PC-9 (cell line): Measurements from ENCODE around the gene GCM1. TPM values are rescaled to one million over a fixed set of nuclear protein-coding genes. Genes with fewer than 3 reads are reported as not detected.

Experiments used
- BruUV-seq: library from RNA; stranded (reverse); fragments of 400-500 nt; replicated peaks from 2 replicates; lab custom pipeline; 2021; lab: Mats Ljungman, UMichigan
- CTCF ChIA-PET: fragments of 300-600 bp; sonication (Branson Sonifier 250); formaldehyde crosslinking; loops from one replicate; lab custom pipeline; 2022; ENCODE audit warnings: antibody characterized with exemption; lab: Charles Lee
- POLR2A ChIA-PET: fragments of 300-600 bp; sonication (Branson Sonifier 250); formaldehyde crosslinking; loops from one replicate; lab custom pipeline; 2022; ENCODE audit warnings: antibody characterized with exemption; ENCODE audit not compliant: unreplicated experiment; lab: Charles Lee
- DNase-seq, 2 experiments: peaks; one replicate each; pipeline versions ENCODE4 v3.0.0 to v3.0.0-alpha.2; 2015 to 2022; ENCODE audit warnings: mixed read lengths in 1 of 2
- H2AFZ ChIP-seq: fragments of 200-600 bp; sonication (generic); 2 replicates; pipeline ENCODE4 v1.8.1; 2017; ENCODE audit warnings: antibody characterized with exemption
- H3F3A ChIP-seq: fragments of 200-600 bp; sonication (generic); 2 replicates; pipeline ENCODE4 v1.8.1; 2017; ENCODE audit warnings: antibody characterized with exemption, mild to moderate bottlenecking, low read depth; ENCODE audit not compliant: insufficient read depth
- H3K27ac ChIP-seq: fragments of 200-600 bp; sonication (generic); 2 replicates; pipeline ENCODE4 v1.6.1; 2016; ENCODE audit warnings: mixed run types
- H3K27me3 ChIP-seq: fragments of 200-600 bp; sonication (generic); 2 replicates; pipeline ENCODE4 v1.6.1; 2016; ENCODE audit warnings: low read depth, mixed run types; ENCODE audit not compliant: insufficient read depth
- H3K36me3 ChIP-seq: fragments of 200-600 bp; sonication (generic); 2 replicates; pipeline ENCODE4 v1.6.1; 2016; ENCODE audit warnings: low read depth, mixed run types
- H3K4me1 ChIP-seq: fragments of 200-600 bp; sonication (generic); replicated peaks from 2 replicates; pipeline ENCODE4 v1.6.1; 2016; ENCODE audit warnings: mixed run types; ENCODE audit not compliant: insufficient read depth
- H3K4me2 ChIP-seq: fragments of 200-600 bp; sonication (generic); 2 replicates; pipeline ENCODE4 v1.6.1; 2017; ENCODE audit warnings: mixed run types
- H3K4me3 ChIP-seq: fragments of 200-600 bp; sonication (generic); 2 replicates; pipeline ENCODE4 v1.6.1; 2016; ENCODE audit warnings: mixed run types
- H3K79me2 ChIP-seq: fragments of 200-600 bp; sonication (generic); 2 replicates; pipeline ENCODE4 v1.6.1; 2017; ENCODE audit warnings: low read depth, mixed run types
- H3K9me2 ChIP-seq: fragments of 200-600 bp; sonication (generic); 2 replicates; pipeline ENCODE4 v1.8.1; 2017; ENCODE audit warnings: mild to moderate bottlenecking; ENCODE audit not compliant: insufficient read depth
- H3K9me3 ChIP-seq: fragments of 200-600 bp; sonication (generic); 2 replicates; pipeline ENCODE4 v1.8.1; 2016; ENCODE audit warnings: low read depth; ENCODE audit not compliant: insufficient read depth
- H4K20me1 ChIP-seq: fragments of 200-600 bp; sonication (generic); 2 replicates; pipeline ENCODE4 v1.8.1; 2017; ENCODE audit not compliant: insufficient read depth
- EZH2 ChIP-seq: fragments of 200-600 bp; sonication (generic); IDR thresholded peaks from 2 replicates; pipeline ENCODE4 v1.8.0; 2017; ENCODE audit warnings: antibody characterized with exemption, low read depth
- intact Hi-C: fragments of 100-400 bp; cut with micrococcal nuclease; formaldehyde crosslinking; loops from one replicate; pipeline ENCODE4 v1.10.0; 2022; ENCODE audit not compliant: unreplicated experiment
- total RNA-seq: library from RNA; stranded (reverse); gene quantifications from 2 replicates; pipeline ENCODE4 v1.2.3, GENCODE V29; 2021
- TF ChIP-seq, protein P1 (sequence below): fragments of 200-600 bp; sonication (generic); conservative IDR thresholded peaks from 2 replicates; pipeline ENCODE4 v1.6.1; 2017; ENCODE audit warnings: mixed run types, antibody characterized with exemption, mild to moderate bottlenecking, moderate library complexity

Gene GCM1
- total RNA-seq, 1 experiment from 2014 or later = 0.13 TPM

DNA sequence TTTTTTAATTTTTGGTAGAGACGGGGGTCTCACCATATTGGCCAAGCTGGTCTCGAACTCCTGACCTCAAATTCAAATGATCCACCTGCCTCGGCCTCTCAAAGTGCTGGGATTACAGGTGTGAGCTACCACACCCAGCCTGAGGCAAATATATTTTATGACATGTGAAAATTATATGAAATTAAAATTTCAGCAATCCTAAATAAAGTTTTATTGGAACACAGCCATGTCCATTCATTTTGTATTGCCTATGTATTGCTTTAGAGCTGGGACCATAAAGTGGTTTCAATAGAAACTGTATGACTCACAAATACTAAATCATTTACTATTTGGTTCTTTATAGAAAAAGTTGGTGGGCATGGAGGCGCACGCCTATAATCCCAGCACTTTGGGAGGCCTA, 32.0 kb upstream of the GCM1 start:
- H3K27me3 ChIP-seq = no peaks in the 10 kb centered on the region
- no peaks in the 10 kb centered on the region for H3K9me3 ChIP-seq
- no peak overlapping the region for H3K27ac ChIP-seq
- TF ChIP-seq, protein P1, sequence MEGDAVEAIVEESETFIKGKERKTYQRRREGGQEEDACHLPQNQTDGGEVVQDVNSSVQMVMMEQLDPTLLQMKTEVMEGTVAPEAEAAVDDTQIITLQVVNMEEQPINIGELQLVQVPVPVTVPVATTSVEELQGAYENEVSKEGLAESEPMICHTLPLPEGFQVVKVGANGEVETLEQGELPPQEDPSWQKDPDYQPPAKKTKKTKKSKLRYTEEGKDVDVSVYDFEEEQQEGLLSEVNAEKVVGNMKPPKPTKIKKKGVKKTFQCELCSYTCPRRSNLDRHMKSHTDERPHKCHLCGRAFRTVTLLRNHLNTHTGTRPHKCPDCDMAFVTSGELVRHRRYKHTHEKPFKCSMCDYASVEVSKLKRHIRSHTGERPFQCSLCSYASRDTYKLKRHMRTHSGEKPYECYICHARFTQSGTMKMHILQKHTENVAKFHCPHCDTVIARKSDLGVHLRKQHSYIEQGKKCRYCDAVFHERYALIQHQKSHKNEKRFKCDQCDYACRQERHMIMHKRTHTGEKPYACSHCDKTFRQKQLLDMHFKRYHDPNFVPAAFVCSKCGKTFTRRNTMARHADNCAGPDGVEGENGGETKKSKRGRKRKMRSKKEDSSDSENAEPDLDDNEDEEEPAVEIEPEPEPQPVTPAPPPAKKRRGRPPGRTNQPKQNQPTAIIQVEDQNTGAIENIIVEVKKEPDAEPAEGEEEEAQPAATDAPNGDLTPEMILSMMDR = no peak
- CTCF ChIA-PET = no interaction called here
- no peaks in the 10 kb centered on the region for H3K79me2 ChIP-seq
- H3K36me3 ChIP-seq = no peaks in the 10 kb centered on the region
- BruUV-seq = no TSS peak
- no peak for DNase-seq
- H3K4me2 ChIP-seq = no peak overlapping the region
- H3K4me3 ChIP-seq = no peak overlapping the region
- POLR2A ChIA-PET = no interaction called here
- intact Hi-C loops = no loop called here
- no peaks in the 10 kb centered on the region for H3F3A ChIP-seq
- no peak overlapping the region for H2AFZ ChIP-seq
- H4K20me1 ChIP-seq = no peaks in the 10 kb centered on the region
- H3K9me2 ChIP-seq = no peaks in the 10 kb centered on the region
- no peaks in the 10 kb centered on the region for H3K4me1 ChIP-seq

DNA sequence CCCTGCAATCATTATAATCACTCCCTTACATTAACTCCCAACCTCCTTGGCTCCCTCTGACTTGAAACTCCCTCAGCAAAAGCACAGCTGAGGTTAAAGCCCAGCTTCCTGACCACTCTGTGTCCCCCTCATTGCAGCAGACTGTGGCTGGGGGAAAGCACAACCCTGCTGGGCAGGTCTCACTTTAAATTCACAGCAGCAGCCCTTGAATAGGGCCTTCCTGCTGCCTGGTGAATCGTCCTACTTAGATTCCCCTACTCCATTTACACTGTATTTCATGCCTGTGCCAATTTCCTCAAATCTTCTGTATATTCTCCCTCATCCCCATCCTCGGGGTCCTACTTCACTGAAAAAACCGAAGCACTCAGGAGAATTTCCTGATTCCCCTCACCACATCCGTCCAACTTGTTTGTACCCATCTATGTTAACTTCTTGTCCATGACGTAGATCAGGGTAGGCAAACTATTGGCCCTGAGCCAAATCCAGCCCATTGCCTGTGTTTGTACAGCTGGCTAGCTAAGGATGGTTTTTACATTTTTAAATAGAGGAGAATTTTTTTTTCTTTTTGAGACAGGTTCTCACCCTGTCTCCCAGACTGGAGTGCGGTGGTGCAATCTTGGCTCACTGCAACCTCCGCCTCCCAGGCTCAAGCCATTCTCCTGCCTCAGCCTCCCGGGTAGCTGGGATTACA, 31.5 kb upstream of the GCM1 start:
- H4K20me1 ChIP-seq = no peaks in the 10 kb centered on the region
- H2AFZ ChIP-seq = no peak overlapping the region
- no peaks in the 10 kb centered on the region for H3K4me1 ChIP-seq
- H3F3A ChIP-seq = no peaks in the 10 kb centered on the region
- no peak for TF ChIP-seq EZH2
- TF ChIP-seq, protein P1 = no peak
- H3K4me3 ChIP-seq = no peak overlapping the region
- H3K36me3 ChIP-seq = no peaks in the 10 kb centered on the region
- H3K79me2 ChIP-seq = no peaks in the 10 kb centered on the region
- H3K4me2 ChIP-seq = no peak overlapping the region
- CTCF ChIA-PET = no interaction called here
- no peak for DNase-seq
- H3K9me2 ChIP-seq = no peaks in the 10 kb centered on the region
- POLR2A ChIA-PET = interaction anchor here (0.7 kb wide), 1 partner anchor 19 kb away, joined by 4 read pairs; no protein-coding TSS in a partner anchor
- H3K27ac ChIP-seq = no peak overlapping the region
- intact Hi-C loops = loop anchor here (10.0 kb wide), 1 partner anchor 85 kb away; no protein-coding TSS in a partner anchor
- BruUV-seq = no TSS peak
- no peaks in the 10 kb centered on the region for H3K9me3 ChIP-seq
- H3K27me3 ChIP-seq = no peaks in the 10 kb centered on the region

DNA sequence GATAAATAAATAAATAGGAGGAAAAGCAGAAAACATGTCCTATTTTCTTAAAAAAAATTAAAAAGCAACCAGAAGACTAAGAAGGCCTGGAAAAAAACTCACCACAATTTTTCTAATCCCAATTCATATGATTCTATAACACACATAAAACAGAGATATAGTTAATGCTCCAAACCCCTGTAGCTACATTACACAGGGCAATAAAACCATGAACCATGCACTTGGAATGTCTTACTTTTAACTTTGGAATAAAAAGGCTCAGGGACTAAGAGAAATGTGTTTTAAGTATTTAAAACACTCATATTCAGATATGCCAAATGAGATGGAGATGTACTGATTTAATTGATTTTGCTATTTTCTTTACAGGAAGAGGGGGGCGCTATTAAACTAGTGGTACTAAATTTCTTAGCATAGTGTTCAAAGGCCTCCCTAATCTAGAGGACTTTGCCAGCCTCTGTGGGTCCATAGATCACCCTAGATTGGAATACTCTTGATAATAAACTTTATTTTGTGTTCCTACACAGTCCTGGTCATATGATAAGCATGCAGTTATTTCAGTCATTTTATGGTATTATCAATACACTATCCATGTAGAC, 30.3 kb upstream of the GCM1 start:
- Histone ChIP-seq H3F3A (no peaks in the 10 kb centered on the region), H3K9me2 (no peaks in the 10 kb centered on the region), H3K4me2 (no peak overlapping the region), H3K36me3 (no peaks in the 10 kb centered on the region), H3K79me2 (no peaks in the 10 kb centered on the region), H3K27me3 (no peaks in the 10 kb centered on the region), H3K9me3 (no peaks in the 10 kb centered on the region), H4K20me1 (no peaks in the 10 kb centered on the region), H2AFZ (no peak overlapping the region), H3K27ac (no peak overlapping the region), H3K4me1 (no peaks in the 10 kb centered on the region), H3K4me3 (no peak overlapping the region)
- ChIA-PET CTCF (no interaction called here), POLR2A (no interaction called here)
- TF ChIP-seq EZH2 = no peak
- TF ChIP-seq, protein P1 = no peak
- BruUV-seq = no TSS peak
- no peak for DNase-seq
- intact Hi-C loops = loop anchor here (10.0 kb wide), 1 partner anchor 86 kb away; no protein-coding TSS in a partner anchor
